Chondrocyte (in vitro differentiated cells): ENCODE results near the gene SHROOM2. TPM values are rescaled to one million over a fixed set of nuclear protein-coding genes. Genes with fewer than 3 reads are reported as not detected.

Experiments used
- DNase-seq: peaks from one replicate; pipeline ENCODE4 v3.0.0; 2021; ENCODE audit warnings: mixed read lengths, low spot score
- H3K27ac Mint-ChIP-seq: one replicate; pipeline ENCODE4 v1.8.0; 2021; ENCODE audit warnings: mild to moderate bottlenecking, moderate library complexity, mixed read lengths; ENCODE audit not compliant: unreplicated experiment
- H3K27me3 Mint-ChIP-seq: 2 replicates; pipeline ENCODE4 v1.8.0; 2021; ENCODE audit warnings: low read depth, mixed read lengths
- H3K36me3 Mint-ChIP-seq: 2 replicates; pipeline ENCODE4 v1.8.0; 2021; ENCODE audit warnings: low read depth, mixed read lengths
- H3K4me1 Mint-ChIP-seq: 2 replicates; pipeline ENCODE4 v1.8.0; 2021; ENCODE audit warnings: low read depth, mild to moderate bottlenecking, mixed read lengths
- H3K4me3 Mint-ChIP-seq: one replicate; pipeline ENCODE4 v1.8.0; 2021; ENCODE audit warnings: mild to moderate bottlenecking, moderate library complexity, mixed read lengths; ENCODE audit not compliant: unreplicated experiment
- H3K9me3 Mint-ChIP-seq: 2 replicates; pipeline ENCODE4 v1.8.0; 2021; ENCODE audit warnings: low read depth, mixed read lengths
- total RNA-seq: library from RNA; stranded (reverse); gene quantifications from 3 replicates; pipeline ENCODE4 v1.2.1, GENCODE V29; 2021
- TF ChIP-seq, protein P1 (sequence below): fragments of 200-600 bp; sonication (generic); IDR thresholded peaks from 2 replicates; pipeline ENCODE4 v1.5.0; 2021; ENCODE audit warnings: antibody characterized with exemption, mild to moderate bottlenecking, moderate library complexity

Gene SHROOM2
- total RNA-seq, 1 donor from 2014 or later: 4.4 TPM

DNA sequence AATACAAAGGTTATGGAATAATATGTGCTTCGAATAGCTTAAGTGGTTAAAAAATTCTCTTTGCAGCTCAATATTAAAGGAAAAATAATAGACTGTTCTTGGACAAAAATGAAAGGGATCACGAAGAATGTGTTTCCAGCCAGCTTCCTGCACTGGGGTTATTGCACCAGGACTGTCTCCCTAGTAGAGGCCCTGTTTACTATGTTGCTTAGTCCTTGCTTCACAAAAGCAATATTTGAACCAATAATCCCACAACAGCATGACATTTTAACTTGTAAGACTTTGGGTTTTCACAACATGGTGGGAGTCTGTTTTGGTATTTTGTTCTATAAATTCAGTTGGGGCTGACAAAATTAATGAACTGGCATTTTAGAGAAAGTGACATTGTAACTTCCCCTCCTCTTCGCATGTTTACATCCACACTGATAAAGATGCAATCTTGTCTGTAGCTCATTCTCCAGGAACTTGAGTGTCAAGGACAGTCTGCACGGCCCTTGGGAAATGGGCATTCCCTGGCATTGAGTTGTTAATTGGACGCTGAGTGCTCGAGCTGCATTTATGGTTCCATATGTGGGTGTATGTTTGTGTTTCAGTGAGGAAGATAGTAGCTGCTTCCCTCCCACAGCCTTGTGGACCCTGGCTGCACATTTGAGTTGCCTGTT, 39.0 kb downstream of the SHROOM2 start:
- Mint-ChIP-seq H3K4me1 (no peaks in the 10 kb centered on the region), H3K4me3 (no peak overlapping the region), H3K9me3 (peaks cover 2% of the 10 kb centered on the region), H3K27ac (no peak overlapping the region), H3K27me3 (peaks cover 2% of the 10 kb centered on the region), H3K36me3 (peaks cover 2% of the 10 kb centered on the region)
- TF ChIP-seq, protein P1, sequence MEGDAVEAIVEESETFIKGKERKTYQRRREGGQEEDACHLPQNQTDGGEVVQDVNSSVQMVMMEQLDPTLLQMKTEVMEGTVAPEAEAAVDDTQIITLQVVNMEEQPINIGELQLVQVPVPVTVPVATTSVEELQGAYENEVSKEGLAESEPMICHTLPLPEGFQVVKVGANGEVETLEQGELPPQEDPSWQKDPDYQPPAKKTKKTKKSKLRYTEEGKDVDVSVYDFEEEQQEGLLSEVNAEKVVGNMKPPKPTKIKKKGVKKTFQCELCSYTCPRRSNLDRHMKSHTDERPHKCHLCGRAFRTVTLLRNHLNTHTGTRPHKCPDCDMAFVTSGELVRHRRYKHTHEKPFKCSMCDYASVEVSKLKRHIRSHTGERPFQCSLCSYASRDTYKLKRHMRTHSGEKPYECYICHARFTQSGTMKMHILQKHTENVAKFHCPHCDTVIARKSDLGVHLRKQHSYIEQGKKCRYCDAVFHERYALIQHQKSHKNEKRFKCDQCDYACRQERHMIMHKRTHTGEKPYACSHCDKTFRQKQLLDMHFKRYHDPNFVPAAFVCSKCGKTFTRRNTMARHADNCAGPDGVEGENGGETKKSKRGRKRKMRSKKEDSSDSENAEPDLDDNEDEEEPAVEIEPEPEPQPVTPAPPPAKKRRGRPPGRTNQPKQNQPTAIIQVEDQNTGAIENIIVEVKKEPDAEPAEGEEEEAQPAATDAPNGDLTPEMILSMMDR: no peak
- no peak for DNase-seq

DNA sequence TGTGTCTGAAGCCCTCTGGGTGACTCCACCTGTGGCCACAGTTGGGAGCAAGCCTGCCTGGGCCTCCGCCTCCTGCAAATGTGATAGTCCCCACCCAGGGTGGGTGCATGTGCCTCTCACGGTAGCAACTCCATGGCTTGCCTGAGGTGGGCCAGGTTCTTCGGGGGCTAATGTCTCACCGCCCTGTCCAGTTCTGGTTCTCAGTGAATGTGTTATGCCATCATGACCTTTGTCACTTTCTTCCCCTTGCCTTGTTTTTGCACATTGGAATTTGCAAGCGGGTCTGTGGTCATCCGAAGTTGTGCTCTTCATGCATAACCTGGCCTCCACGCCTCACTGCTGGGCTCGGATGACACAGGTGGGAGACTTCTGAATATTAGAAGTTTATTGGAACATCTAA, 39.7 kb downstream of the SHROOM2 start:
- Mint-ChIP-seq H3K27me3 (peaks cover 2% of the 10 kb centered on the region), H3K36me3 (peaks cover 2% of the 10 kb centered on the region), H3K4me1 (no peaks in the 10 kb centered on the region), H3K27ac (no peak overlapping the region), H3K9me3 (peaks cover 2% of the 10 kb centered on the region), H3K4me3 (no peak overlapping the region)
- no peak for DNase-seq
- TF ChIP-seq, protein P1: no peak

DNA sequence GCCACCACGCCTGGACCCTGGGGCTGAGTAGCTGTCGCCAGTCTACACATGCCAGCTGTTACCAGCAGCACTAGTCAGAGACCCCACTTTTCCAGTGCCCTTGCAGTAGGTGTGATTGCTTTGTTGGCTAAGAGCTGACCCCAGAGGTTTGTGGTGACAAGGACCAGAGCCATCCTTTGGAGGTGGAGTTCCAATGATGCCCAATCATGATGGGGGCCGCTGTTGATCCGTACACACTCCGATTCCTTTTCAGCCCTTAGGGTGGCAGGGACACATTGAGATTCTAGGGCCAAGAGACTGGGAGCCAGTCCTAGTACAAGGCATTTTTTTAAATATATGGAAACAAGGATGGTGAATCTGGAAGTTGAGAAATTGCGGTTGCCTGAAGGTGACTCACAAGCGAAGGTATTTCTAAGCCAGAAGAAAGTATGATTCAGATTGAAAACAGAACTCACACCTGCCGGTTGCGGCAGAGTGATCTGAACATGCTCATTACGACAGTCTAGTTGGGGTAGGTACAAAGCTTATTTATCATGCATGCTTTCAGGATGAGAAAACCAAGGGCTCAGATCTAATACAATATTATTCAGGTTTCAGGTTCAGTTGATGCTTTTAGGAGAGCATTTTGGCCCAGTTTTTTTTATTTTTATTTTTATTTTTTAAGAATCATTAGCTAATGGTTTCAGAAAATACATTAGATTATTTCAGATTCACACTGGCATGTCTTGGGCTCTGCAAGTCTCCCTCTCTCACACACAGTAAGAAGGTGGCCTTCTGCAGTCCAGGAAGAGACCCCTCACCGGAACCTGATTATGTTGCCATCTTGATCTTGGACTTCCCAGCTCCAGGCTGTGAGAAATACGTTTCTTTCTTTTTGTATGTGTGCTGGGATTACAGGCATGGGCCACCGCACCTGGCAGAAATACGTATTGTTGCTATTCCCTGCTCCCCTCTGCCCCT, 43.4 kb downstream of the SHROOM2 start:
- H3K27ac Mint-ChIP-seq: no peak overlapping the region
- H3K9me3 Mint-ChIP-seq: peaks cover 2% of the 10 kb centered on the region
- peaks cover 4% of the 10 kb centered on the region for H3K4me1 Mint-ChIP-seq

DNA sequence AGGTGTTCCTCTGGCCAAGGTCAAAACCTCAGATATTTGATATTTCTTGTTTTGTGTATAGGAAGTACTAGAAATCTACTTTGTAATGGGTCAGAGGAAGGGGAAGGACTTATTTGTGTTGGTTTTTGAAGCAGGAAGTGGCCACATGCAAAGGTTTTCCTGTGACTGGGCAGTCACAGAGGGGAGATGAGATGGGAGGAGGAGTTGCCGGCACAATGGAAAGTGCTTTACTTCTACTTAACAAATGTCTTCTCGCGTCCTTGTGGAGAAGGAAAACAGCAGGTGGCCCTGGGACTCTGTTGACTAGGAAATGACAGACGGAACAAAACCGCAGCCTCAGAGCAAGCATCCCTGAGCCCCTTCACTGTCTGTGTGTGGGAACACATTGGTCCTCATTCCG, 46.6 kb downstream of the SHROOM2 start:
- peaks cover 2% of the 10 kb centered on the region for H3K36me3 Mint-ChIP-seq
- H3K27ac Mint-ChIP-seq: no peak overlapping the region
- H3K4me1 Mint-ChIP-seq: peaks cover 4% of the 10 kb centered on the region
- DNase-seq: no peak
- TF ChIP-seq, protein P1: no peak
- peaks cover 2% of the 10 kb centered on the region for H3K9me3 Mint-ChIP-seq
- no peak overlapping the region for H3K4me3 Mint-ChIP-seq
- H3K27me3 Mint-ChIP-seq: no peaks in the 10 kb centered on the region

More for the DNA sequence above, 43.4 kb downstream of the SHROOM2 start:
- Mint-ChIP-seq H3K27me3 (no peaks in the 10 kb centered on the region), H3K36me3 (peaks cover 2% of the 10 kb centered on the region), H3K4me3 (no peak overlapping the region)
- TF ChIP-seq, protein P1: no peak
- no peak for DNase-seq

DNA sequence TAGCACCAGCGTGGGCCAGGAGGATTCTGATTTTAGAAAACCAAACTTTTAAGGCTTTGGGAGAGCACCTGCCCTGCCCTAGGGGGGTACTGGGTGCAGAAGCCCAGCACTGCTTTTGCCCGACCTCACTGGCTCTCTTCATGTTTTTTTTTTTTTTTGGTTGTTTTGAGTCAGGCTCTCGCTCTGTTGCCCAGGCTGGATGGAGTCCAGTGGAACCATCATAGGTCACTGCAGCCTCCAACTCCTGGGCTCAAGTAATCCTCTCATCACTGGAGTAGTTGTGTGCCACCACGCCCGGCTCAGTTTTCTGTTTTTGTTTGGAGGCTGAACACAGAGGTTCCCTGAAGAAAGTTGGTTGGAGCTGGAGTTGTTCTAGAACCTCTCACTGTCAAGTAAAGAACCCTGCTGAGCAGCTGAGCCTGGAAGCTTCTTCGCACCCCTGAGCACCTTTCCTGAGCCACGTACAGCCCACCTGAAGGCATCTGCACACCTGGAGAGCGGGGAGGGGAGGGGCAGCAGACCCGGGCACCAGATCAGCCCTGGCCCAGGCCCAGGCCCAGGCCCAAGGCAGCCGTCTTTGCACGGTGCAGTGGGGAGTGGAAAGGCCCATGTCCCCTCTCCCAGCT, 49.5 kb downstream of the SHROOM2 start:
- Mint-ChIP-seq H3K4me3 (no peak overlapping the region), H3K4me1 (peaks cover 4% of the 10 kb centered on the region), H3K36me3 (no peaks in the 10 kb centered on the region), H3K27me3 (no peaks in the 10 kb centered on the region), H3K27ac (no peak overlapping the region), H3K9me3 (no peaks in the 10 kb centered on the region)
- DNase-seq: no peak
- TF ChIP-seq, protein P1: no peak
